ENCODE measurements around the gene SRP9. TPM values are rescaled to one million over a fixed set of nuclear protein-coding genes. Genes with fewer than 3 reads are reported as not detected.
"Not testable (repeated sequence)": the region's sequence is repeated elsewhere in the genome, so short reads cannot be mapped to it uniquely, and the experiment has no call there.

The SRP9 gene
- total RNA-seq, 1 donor from 2014 or later, result 1,104 TPM

DNA sequence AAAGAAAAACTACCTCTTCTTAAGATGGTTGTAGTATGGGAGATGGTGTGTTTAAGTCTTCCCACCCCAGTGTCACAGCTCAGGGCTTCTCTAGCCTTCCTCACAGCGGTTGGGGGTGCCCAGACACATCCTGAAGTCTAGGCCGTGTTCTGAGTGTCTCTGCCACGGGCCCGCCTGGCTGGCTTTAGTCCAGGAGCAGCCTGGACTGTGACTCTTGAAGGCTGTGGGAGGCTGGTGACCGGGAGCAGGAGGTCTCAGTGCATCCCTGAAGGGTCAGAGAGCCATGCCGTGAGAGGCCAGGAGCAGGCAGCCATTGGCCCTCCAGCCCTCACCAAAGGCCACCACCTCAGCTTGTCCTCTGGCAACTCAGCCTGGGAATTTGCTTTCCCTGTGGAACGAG lies 36.8 kb downstream of the SRP9 start:
- H3K9ac ChIP-seq, result no peak overlapping the region
- Mint-ChIP-seq H3K4me1 (peaks cover 44% of the 10 kb centered on the region), H3K4me3 (no peak overlapping the region), H3K27ac (no peak overlapping the region), H3K9me3 (no peaks in the 10 kb centered on the region), H3K36me3 (no peaks in the 10 kb centered on the region), H3K27me3 (ENCODE audit: insufficient read depth, low read depth) (peaks cover 10% of the 10 kb centered on the region)
- no peaks in the 10 kb centered on the region for H3K36me3 ChIP-seq
- peaks cover 47% of the 10 kb centered on the region for H3K4me1 ChIP-seq
- H3F3A ChIP-seq (ENCODE audit: low read depth), result peaks cover 20% of the 10 kb centered on the region
- H3K79me2 ChIP-seq (ENCODE audit: low read depth), result no peaks in the 10 kb centered on the region
- no peak overlapping the region for H3K4me3 ChIP-seq
- no peak overlapping the region for H3K4me2 ChIP-seq
- H3K9me3 ChIP-seq (ENCODE audit: low read depth), result no peaks in the 10 kb centered on the region
- no peak overlapping the region for H2AFZ ChIP-seq (replicated peaks)
- no peak overlapping the region for H3K27ac ChIP-seq
- peaks cover 23% of the 10 kb centered on the region for H3K27me3 ChIP-seq
- TF ChIP-seq EZH2 (IDR thresholded peaks at IDR 0.05), result no peak
- TF ChIP-seq, protein P1, sequence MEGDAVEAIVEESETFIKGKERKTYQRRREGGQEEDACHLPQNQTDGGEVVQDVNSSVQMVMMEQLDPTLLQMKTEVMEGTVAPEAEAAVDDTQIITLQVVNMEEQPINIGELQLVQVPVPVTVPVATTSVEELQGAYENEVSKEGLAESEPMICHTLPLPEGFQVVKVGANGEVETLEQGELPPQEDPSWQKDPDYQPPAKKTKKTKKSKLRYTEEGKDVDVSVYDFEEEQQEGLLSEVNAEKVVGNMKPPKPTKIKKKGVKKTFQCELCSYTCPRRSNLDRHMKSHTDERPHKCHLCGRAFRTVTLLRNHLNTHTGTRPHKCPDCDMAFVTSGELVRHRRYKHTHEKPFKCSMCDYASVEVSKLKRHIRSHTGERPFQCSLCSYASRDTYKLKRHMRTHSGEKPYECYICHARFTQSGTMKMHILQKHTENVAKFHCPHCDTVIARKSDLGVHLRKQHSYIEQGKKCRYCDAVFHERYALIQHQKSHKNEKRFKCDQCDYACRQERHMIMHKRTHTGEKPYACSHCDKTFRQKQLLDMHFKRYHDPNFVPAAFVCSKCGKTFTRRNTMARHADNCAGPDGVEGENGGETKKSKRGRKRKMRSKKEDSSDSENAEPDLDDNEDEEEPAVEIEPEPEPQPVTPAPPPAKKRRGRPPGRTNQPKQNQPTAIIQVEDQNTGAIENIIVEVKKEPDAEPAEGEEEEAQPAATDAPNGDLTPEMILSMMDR (IDR thresholded peaks at IDR 0.05), result no peak
- TF ChIP-seq EZH2phosphoT487 (IDR thresholded peaks at IDR 0.05), result no peak
- H4K20me1 ChIP-seq (ENCODE audit: low read depth), result peaks cover 30% of the 10 kb centered on the region
- DNase-seq (ENCODE audit: low spot score), result no peak

DNA sequence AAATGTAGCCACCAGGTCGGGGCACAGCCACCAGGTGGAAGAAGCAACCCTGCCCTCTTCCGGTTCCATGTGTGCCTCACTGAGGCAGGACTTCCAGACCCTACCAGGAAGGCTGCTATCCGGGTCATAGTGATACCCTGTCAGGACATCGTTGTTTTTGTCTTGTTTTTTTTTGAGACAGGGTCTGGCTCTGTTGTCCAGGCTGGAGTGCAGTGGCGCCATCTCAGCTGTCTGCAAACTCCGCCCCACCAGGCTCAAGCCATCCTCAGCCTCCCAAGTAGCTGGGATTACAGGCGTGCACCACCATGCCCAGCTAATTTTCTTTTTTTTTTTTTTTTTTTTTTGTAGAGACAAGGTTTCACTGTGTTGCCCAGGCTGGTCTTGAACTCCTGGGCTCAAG lies 37.5 kb downstream of the SRP9 start:
- peaks cover 15% of the 10 kb centered on the region for H3F3A ChIP-seq (ENCODE audit: low read depth)
- H3K9ac ChIP-seq; H2AFZ ChIP-seq (replicated peaks); H3K27me3 Mint-ChIP-seq (ENCODE audit: insufficient read depth, low read depth); H3K79me2 ChIP-seq (ENCODE audit: low read depth); H3K9me3 ChIP-seq (ENCODE audit: low read depth); H3K36me3 ChIP-seq; H3K27ac ChIP-seq; H3K9me3 Mint-ChIP-seq; DNase-seq (ENCODE audit: low spot score); H3K4me3 Mint-ChIP-seq; H3K27ac Mint-ChIP-seq; H3K4me2 ChIP-seq; H3K4me3 ChIP-seq; H3K36me3 Mint-ChIP-seq: not testable (repeated sequence)
- H3K4me1 Mint-ChIP-seq, result peaks cover 44% of the 10 kb centered on the region
- H4K20me1 ChIP-seq (ENCODE audit: low read depth), result peaks cover 27% of the 10 kb centered on the region
- H3K4me1 ChIP-seq, result peaks cover 47% of the 10 kb centered on the region
- H3K27me3 ChIP-seq, result peaks cover 20% of the 10 kb centered on the region

DNA sequence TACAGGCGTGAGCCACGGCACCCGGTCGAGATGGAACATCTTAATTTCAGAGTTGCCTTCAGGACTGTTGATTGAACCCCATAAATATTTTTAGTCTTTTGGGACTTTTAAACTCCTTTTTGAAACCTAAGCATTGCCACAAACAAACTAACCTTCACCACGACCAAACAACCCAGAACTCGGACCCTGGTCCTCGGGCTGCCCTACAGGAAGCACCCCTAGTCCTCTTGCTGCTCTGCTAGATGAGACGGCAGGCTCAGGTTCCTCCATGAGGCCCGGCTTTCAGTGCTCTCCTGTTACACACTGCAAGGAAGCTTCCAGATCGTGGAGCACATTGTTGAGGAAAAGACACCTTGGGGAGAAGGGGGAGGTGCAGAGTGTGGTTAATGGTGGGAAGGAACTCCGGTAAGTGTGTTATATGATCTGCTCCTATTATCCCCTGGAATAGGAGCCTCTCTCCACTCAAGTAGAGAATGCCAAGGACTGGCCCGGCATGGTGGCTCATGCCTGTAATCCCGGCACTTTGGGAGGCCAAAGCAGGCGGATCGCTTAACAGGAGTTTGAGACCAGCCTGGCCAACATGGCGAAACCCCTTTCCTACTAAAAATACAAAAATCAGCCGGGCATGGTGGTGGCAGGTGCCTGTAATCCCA lies 38.0 kb downstream of the SRP9 start:
- peaks cover 15% of the 10 kb centered on the region for H3K27me3 ChIP-seq
- H4K20me1 ChIP-seq (ENCODE audit: low read depth), result peaks cover 24% of the 10 kb centered on the region
- H3K36me3 ChIP-seq, result no peaks in the 10 kb centered on the region
- Mint-ChIP-seq H3K27ac (peak overlapping the region; percentile 36), H3K36me3 (no peaks in the 10 kb centered on the region), H3K4me1 (peaks cover 41% of the 10 kb centered on the region), H3K4me3 (no peak overlapping the region), H3K9me3 (no peaks in the 10 kb centered on the region), H3K27me3 (ENCODE audit: insufficient read depth, low read depth) (peaks cover 6% of the 10 kb centered on the region)
- no peak overlapping the region for H2AFZ ChIP-seq (replicated peaks)
- no peak overlapping the region for H3K9ac ChIP-seq
- DNase-seq (ENCODE audit: low spot score), result peak; percentile 31
- no peak overlapping the region for H3K4me3 ChIP-seq
- no peaks in the 10 kb centered on the region for H3K9me3 ChIP-seq (ENCODE audit: low read depth)
- H3K79me2 ChIP-seq (ENCODE audit: low read depth), result no peaks in the 10 kb centered on the region
- H3K4me2 ChIP-seq, result no peak overlapping the region
- H3F3A ChIP-seq (ENCODE audit: low read depth), result peaks cover 10% of the 10 kb centered on the region
- TF ChIP-seq EZH2 (IDR thresholded peaks at IDR 0.05) (no peak), EZH2phosphoT487 (IDR thresholded peaks at IDR 0.05) (no peak)
- TF ChIP-seq, protein P1 (IDR thresholded peaks at IDR 0.05), result no peak
- peaks cover 47% of the 10 kb centered on the region for H3K4me1 ChIP-seq
- no peak overlapping the region for H3K27ac ChIP-seq
